Breast epithelium (tissue), 3 donors: Measurements from ENCODE around the gene REPS1.

ENCODE experiments used
- CTCF ChIP-seq, 3 donors: fragments of 450-650 bp; IDR thresholded peaks; one replicate each; pipeline ENCODE4 v1.5.1; 2016 to 2017; ENCODE audit warnings: antibody characterized with exemption in 3 of 3, mild to moderate bottlenecking in 3 of 3, moderate library complexity in 3 of 3
- POLR2A ChIP-seq: fragments of 450-650 bp; IDR thresholded peaks from one replicate; pipeline ENCODE4 v1.6.1; 2016; ENCODE audit warnings: antibody characterized with exemption, mild to moderate bottlenecking, moderate library complexity
- POLR2AphosphoS5 ChIP-seq, 3 donors: sonication (generic); formaldehyde crosslinking; IDR thresholded peaks; one replicate each; pipeline ENCODE4 v1.6.1; 2017; ENCODE audit warnings: antibody characterized with exemption in 3 of 3

DNA sequence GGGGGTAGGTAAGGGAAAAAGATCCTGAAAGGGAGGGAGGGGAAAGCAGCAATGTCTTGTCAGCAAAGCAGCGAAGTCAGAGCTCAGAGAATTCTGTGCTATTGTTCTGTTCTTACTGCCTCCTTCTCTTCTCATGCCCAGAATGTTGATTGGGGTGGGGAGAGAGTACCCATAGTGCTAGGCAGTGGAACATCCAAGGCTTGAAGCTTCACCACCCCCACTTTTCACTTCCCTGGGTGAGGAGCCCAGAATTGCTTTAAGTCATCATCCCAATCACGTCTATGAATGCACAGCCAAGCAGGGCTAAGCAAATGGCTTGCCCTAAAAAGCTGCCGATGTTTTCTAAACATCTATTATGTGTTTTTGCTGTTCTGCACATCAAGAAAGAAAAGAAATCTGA, 16.5 kb downstream of the REPS1 start:
- TF ChIP-seq CTCF (IDR thresholded peaks at IDR 0.05) (no peak), POLR2A (no peak), POLR2AphosphoS5 (IDR thresholded peaks at IDR 0.05) (no peak)
